ENCODE results near the gene VAC14.

VAC14 gene

DNA sequence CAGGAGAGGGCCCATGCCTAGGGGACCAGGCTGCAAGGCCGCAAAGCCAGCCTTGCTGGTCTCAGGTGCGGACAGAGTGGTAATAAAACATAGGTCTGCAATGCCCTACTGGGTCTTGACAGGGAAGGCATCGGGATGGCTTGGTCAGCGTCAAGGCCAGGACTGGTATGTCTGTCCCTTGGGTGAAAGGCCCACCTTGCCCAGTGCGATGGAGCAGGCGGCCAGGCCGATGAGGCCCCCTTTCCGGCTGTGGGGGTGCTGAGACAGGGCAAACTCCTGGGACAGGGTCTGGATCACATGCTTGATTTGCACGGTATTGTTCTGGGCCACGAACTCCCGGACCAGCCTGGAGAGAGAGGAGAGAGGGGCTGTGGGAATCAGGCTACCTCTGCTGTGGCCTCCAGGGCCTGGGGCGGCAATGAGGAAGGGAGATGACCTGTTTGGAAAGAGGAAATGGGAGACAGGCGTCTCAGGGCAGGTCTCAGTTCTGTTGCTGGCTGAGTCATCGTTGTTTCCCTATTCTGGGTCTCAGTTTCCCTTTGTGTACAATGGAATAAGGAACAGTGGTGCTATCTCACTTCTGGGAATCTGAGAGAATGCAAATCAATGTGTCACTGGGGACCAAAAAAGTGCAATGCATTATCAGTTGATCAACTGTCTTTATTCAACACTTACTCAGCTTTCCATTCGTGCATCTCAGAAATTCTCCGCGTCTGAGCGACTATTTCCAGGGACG, 14.8 kb downstream of the VAC14 start:
- no peak for DNase-seq (ENCODE audit: low spot score)

DNA sequence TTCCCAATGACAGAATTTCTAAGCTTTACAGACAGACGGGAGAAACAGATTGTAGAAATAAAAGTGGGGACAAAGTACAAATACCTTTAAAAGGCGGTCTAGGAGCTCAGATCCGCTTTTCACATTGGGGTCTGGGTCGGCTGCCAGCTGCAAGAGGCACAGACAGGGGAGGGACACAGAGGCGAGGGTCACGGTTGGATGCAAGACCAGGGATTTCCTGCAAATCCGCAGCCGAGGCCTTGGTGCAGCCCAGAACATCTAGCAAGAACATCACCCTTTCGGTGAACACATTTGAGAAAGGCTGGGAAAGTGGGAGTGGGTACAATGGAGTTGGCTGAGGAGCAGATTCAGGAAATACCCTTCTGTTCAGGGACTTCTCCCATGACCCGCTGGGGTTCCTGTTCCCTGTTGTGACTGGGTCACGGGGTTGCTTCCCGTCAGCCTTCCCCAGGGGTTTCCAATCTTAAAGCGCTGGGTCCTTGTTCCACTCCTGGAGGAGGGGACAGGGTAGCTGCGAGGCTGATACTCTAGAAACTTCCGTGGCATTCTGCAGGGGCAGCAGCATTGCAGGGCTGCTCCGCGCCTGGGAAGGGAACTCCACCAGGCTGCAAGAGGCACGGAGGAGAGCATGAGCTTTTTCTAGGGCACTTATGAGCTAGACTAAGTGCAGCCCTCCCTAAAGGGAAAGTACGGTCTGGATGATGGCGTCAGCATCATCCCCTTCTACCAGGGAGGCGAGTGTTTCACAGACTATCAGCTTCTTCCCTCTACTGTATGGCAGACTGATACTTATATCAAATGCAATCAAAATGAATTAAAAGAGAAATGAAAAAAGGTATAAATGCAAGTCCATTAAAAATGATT, 16.0 kb downstream of the VAC14 start:
- DNase-seq (ENCODE audit: low spot score) = no peak

DNA sequence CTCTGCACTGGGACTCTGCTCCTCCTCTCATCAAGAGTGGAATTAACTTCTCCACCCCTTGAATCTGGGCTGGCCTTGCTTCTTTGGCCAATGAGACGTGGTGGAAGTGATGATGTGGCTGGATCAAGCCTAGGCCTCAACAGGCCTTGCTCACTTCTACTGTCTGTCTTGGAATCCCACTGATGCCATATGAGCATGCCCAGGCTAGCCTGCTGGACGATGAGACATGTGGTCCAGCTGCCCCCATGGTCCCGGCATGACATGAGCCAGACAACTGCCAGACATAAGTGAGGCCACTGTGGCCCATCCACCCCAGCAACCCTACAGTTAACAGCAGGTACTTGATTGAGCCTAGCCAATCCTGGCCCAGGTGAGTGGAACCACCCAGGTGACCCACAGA, 18.7 kb downstream of the VAC14 start:
- DNase-seq (ENCODE audit: low spot score) = no peak

DNA sequence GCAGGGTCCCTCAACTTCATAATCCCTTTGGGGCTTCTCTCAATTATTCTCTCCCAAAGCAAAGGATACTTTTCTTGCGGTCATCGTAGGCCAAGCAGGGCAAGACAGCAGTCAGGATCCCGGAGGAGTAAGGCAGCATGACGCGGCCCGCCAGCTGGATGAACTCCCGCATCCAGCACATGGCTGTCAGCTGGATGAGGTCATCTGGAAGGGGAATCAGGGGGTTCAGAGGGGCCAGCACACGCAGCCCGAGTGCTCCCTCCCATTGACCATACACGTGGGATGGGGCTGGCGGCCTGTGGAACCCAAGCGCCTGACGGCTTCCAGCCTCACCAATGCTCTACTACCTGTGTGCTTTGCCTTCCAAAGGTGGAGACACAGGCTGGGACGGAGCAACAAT, 19.2 kb downstream of the VAC14 start:
- no peak for DNase-seq (ENCODE audit: low spot score)

DNA sequence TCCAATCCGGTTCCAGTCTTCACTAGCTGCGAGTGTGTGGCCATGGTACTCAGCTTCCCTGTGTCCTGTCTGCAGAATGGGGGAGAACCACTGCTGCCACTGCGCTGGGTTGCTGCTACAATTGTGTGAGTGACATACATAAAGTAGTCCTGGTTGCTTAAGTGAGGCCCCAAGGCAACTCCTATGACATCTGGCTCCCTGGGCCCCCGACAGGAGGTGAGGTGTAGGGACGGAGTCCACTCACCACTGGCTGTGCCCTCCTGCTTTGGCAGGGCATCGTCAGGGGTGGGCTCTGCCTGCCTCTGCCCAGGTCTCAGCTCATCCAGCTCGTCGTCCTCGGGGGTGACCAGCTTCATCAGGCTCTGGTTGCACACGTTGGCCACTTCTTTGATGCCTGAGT, 20.4 kb downstream of the VAC14 start:
- DNase-seq (ENCODE audit: low spot score) = no peak

DNA sequence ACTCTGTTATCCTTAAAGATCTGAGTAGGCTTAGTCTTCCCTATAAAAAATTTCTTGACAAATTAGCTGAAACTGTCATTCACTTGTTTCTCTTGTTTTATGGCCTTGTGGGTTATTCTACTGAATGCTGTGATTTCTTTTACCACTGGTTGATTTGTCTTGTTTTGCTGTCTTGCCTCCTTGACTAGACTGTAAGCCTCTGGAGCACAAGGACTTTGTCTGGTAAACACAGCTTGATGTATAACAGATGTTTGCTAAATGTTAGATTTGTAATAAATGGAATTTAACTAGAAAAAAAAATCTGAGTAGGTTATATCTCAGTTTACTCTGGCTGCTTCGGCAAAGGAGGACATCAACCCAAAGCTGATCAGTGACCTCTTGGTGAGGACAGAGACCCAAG, 21.6 kb downstream of the VAC14 start:
- DNase-seq (ENCODE audit: low spot score) = no peak

DNA sequence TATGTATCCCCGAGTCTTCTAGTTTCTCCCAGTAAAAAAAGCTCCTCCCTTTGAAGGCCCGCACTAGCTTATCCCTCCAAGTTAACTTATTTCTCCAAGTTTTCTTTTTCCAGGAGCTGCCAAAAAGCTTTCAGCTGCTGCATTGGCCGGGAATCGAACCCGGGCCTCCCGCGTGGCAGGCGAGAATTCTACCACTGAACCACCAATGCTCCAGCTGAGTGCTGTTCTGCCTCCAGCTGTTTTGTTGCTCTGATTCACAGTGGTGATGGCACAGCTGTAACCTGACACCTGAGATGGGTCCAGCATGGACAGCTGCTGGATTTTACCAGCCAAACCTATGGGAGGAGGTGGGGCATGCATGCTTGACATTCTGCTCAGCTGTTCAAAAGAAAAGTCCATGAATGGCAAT, 22.1 kb downstream of the VAC14 start:
- no peak for DNase-seq (ENCODE audit: low spot score)

DNA sequence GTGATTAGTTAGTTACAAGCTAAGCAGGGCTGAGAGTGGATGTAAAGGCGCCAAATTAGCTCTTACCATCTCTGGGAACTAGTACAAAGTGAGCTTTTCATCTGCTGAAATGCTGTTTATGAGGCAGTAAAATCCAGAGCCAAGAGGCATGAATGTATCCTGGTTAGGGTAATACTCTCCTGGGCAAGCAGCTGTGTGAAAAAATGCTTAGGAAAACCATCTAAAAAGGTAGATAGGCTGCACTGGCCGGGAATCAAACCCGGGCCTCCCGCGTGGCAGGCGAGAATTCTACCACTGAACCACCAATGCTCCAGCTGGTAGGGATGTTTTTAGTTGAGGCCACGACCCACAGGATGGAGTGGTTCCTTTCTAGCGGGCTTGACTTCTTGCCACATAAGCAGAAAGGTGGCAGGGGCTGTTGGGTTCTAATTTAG, 23.0 kb downstream of the VAC14 start:
- DNase-seq (ENCODE audit: low spot score) = no peak

DNA sequence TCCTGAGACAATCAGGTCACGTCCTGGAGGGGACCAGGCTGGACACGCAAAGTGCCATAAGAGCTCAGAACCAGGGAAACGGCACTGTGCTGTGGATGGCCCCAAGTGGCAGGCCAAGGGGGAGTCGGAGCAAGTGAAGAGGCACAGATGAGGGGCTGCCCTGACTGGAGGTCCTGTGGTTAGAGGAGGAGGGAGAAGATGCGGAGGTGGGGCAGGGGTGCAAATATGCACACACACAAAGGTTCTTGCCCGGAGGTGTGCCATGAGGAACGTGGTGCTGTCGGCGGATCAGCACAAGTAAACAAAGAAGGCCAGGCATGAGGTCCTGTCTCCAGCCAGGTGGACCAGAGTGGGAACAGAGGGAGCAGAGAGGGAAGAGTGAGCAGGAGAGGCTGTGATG, 23.5 kb downstream of the VAC14 start:
- no peak for DNase-seq (ENCODE audit: low spot score)

DNA sequence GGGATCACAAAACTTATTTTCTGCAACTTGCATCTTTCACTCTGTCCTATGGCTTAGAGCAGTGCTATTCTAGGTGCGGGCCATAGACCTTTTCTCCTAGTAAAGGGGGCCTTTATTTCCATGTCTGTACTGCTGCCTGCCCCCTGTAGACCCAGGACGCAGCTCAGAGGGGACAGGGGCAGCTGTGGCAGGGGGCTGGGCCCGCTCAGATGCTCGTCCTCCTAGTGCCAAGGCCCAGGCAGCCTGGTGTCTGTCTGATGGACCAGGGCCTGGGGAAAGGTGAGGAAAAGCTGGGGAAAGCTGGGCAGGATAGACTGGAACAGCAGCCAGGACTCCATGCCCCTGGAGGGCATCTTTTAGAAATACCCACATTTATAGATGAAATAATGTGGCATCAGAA, 25.6 kb downstream of the VAC14 start:
- no peak for DNase-seq (ENCODE audit: low spot score)

DNA sequence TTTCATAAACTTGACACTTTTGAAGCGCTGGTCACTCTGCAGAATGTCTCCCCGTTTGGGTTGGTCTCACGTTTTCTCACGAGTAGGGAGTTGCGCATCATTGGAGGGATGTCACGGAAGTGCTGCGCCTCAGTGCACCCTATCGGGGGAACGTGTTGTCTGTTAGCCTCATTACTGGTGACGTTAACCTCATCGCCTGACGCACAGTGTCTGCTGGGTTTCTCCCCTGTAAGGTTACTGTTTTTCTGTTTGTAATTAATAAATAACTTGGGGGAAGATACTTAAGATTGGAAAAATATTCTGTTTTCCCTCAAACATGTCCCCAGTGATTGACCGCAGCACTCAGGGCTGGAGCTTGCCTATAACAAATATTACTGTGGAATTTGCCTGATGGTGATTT, 26.7 kb downstream of the VAC14 start:
- DNase-seq (ENCODE audit: low spot score) = no peak

DNA sequence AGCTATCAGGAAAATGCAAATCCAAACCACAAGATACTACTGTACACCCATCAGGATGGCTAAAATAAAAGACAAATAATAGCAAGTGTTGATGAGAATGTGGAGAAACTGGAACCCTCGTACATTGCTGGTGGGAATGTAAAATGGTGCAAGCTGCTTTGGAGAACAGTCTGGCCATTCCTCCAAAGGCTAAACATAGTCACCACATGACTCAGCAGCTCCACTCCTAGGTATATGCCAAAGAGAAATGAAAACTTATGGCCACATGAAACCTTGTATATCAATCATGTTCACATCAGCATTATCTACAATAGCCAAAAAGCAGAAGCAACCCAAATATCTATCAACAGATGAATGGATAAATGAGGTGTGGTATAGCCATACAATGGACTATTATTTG, 28.5 kb downstream of the VAC14 start:
- no peak for DNase-seq (ENCODE audit: low spot score)

DNA sequence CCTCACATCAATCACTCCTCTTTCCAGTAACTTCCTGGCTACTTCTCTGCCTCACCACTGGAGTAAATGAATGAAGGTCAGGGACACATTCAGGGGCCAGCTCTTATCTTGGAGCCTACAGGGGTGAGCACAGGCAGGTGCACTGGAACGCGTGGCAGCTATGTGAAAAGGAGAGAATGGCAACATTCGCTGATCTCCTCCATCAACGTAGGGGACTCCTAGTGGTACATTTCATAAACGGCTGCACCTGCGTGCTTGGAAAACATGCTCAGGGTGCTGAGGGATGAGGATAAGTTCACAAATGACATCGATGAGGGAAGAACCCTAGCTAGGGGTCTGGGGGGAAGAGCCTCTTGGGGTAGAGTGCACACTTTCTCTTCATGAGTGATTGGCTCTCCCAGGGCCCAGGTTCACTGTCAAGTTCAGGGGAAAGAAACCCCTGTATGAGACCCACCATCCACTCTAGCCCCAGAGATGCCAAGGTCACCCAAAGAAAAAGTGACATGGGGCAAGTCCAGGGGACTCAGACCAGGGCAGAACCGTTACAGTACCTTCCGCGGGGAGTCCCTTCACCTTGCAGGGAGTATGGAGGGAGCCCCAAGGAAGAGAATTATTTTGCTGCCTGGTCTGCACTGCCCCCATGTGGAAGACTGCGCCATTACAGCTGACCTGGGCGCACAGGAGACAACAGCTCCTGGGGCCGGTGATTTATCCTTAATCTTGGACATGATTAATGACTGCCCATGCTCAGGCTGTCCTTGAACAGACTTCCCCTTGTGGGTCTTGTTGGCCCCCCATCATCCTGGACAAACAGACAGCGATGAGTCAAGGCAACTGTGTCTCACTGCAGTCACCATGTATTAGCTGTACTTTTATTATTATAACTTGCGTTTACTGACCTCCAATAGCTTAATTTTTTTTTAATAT, 30.1 kb downstream of the VAC14 start:
- peak; percentile 63 for DNase-seq (ENCODE audit: low spot score)

DNA sequence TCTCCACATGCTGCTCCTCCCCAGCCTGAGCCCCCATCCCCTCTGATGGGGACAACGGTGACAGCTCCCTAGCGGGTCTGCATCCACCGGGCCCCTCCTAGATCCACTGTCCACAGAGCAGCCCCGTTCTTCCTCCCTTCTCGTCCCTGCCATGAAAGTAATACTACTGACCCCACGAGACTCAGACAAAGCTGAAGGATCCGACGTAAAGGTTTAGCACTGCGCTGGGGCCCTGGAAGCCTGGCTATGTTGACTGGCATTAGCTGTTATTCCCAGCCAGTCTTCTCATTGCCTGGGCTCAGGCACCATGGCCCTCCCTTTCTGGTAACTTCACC, 30.7 kb downstream of the VAC14 start:
- DNase-seq (ENCODE audit: low spot score) = no peak

DNA sequence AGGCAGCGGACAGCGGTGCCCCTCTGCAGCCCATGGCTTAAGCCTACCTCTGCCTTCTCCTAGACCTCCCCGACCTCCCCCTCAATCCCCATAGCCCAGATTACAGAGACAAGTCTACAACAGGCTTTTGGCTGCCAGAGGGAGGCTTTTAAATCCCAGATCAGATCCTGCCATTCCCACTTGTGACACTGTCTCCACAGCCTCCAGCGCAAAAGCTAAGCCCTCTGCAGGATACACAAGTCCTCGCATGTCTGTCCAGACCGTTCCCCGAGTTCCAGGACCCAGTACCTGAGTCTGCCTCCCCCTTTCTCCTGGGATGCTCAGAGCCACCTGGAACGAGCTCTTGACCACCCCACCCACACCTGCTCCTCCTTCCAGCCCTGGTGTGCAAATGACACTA, 31.2 kb downstream of the VAC14 start:
- no peak for DNase-seq (ENCODE audit: low spot score)

DNA sequence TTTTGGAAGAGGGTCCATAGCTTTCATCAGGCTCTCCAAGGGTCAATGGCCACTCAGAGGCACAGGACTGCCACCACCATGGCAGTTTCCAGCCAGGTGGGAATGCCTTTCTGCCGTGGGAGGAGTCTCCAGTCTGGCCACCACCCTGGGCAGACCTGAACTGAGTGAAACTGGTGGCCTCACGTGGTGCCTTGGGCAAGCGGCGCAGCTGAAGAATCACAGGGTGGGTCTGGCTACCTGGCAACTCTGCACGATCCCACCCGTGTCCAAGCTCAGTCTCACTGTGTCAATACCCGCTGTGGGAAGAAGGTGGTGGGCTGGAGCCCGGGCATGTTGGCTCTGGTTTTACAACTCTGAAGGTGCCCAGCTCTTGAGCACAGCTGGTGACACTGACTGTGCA, 31.8 kb downstream of the VAC14 start:
- no peak for DNase-seq (ENCODE audit: low spot score)

DNA sequence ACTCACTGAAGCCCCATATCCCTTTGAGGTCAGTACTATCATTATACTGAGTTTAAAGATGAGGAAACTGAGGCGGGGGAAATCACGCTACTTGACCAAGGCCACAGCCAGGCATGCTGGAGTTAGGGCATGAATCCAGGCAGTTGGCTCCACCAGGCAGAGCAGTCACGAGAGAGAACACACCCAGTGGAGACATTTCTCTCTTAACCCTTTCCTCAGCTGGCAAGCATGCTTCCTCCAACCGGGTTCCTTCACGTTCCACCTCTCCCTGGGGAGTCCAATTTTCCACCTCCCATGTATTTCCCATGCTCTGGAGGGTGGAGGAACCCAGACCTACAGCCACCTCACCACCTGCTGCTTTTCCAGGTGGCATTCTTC, 32.8 kb downstream of the VAC14 start:
- DNase-seq (ENCODE audit: low spot score) = no peak

DNA sequence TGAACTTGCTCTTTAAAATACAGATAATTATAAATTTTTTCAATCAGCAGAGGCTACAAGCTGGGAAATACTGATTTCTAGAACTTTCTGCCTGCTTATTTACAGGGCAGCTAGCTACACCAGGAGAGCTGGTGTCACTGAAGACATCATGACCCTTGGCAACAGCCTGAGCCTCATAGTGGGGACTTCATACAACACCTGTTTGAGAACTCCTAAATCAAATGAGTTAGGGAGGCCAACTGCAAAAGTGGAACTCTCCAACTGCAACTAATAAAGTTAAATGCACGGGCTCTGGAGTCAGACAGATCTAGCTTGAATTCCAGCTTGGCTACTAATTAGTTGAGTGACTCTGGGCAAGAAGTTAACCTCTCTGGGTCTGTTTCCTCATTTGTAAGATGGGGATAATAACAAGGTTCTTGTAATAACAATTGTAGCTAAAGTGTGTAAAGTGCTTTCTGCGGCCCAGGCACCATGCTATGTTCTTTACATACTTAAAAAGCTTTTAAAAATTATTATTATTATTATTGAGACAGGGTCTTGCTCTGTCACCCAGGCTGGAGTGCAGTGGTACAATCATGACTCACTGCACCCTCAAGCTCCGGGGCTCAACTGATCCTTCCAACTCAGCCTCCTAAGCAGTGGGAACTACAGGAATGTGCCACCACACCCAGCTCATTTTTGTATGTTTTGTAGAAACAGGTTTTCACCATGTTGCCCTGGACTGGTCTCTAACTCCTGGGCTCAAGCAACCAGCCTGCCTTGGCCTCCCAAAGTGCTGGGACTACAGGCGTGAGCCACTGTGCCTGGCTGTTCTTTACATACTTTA, 33.4 kb downstream of the VAC14 start:
- DNase-seq (ENCODE audit: low spot score) = no peak

DNA sequence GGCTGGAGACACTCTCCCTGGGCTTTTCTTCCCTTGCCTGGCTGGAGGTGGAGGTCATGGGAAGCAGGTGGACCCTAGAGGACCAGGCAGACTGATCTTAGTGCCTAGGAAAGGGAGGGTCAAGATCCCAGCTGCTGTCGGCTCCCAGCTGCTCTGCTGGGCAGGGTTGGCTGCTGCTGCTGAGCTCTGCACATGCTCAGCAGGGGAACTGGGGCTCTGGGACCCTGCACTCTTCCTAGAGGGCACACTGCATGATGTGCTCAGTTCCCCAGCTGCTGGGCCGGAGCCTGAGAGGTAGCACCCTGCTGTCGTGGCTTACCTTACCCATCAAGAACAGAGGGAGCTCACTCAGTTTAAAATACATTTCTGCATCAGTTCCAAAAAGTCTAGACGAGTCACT, 34.3 kb downstream of the VAC14 start:
- DNase-seq (ENCODE audit: low spot score) = no peak

DNA sequence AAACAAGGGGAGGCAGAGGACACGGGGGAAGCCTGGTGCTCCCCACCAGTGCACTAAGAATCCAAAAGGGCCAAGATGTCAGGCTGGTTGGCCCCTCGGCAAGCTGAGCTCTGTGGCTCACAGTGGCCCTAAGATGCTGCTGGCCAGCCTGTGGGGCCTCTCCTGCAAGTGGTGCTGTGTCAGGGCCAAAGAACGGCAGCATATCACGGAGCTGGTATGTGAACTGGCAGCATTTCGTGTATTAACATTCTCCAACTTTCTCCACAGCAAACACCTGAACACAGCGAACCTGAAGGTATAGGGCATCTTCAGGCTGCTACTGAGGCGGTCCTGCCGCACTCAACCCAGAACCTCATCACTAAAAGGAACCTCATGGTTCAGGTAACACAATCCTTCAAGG, 34.8 kb downstream of the VAC14 start:
- DNase-seq (ENCODE audit: low spot score) = no peak

DNA sequence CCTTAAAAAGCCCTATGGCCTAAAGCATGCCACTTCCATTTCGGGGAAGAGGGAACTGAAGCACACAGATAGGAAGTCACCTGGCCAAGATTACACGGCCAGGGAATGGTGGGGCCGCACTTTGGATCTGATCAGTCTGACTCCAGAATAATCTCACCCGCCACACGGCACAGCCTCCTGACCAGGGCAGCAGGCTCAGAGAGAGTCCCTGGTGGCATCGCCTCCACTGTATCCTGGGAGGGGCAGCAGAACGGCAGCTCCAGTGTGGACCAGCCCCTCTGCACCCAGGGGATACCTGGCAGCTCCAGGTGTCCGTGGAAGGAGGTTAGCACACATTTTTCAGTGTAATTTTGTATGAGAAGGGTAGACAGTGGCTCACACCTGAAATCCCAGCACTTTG, 35.5 kb downstream of the VAC14 start:
- DNase-seq (ENCODE audit: low spot score) = no peak

DNA sequence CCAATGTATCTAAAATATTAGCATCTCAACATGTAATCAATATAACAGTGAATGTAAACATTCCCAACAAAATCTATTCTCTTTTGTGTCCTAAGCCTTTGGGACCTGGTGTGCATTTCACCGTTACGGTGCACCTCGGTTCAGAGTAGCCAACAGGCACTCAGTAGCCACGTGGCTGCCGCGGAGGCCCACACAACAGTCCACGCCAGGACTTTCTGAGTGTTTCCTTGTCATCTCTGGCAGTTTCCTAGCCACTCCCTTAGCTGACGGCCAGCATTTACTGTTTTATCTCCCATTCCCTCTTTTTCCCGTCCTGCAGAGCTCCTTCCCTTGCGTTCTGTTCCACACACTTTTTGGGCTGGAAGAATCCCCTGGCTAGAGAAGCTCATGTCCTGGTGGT, 36.3 kb downstream of the VAC14 start:
- DNase-seq (ENCODE audit: low spot score) = no peak

Measured in kidney capillary endothelial cell (primary cell).